ENCODE measurements around the gene SNAPC2. TPM values are rescaled to one million over a fixed set of nuclear protein-coding genes. Genes with fewer than 3 reads are reported as not detected.
A peak's percentile ranks its signal among the peaks of the same experiment; 100 is the strongest.

SNAPC2 gene
- total RNA-seq, 6 donors from 2014 or later, result 5.2 to 28.0 (median 19.2) TPM

DNA sequence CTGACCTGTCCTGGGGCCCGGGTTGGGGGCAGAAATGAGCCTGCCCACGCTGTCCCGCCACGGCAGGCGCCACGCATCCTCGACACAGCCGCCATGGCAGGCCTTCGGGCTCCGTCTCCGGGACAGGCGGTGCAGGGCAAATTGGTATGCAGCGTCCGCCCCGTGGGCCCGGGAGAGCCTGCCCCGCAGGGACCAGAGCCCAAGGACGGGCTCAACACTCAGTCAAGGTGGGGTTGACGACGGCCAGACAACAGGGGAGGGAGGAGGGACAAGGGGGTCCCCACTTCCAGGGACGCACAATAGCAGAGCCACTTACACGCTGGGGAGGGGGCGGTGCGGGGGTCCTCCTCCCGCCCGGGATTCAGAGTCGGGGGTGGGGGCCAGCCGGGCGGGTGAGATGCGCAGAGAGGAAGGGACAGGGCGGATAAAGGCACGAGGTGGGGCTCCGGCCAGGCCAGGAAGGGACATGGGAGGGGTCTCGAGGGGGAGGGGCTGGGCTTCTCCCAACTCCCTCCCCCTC is 4.6 kb downstream of the SNAPC2 start:
- Histone ChIP-seq H3K27me3 (peaks cover 0 to 5% (median 0%) of the 10 kb centered on the region in 4 donors), H3K4me3 (peak overlapping the region in 3 of 4 donors; percentile 54 to 67 (median 62)), H3K36me3 (peaks cover 0 to 22% (median 14%) of the 10 kb centered on the region in 4 donors), H3K4me1 (peaks cover 26 to 54% (median 40%) of the 10 kb centered on the region in 4 donors), H3K9me3 (no peaks in the 10 kb centered on the region), H3K27ac (peak overlapping the region in 1 of 4 donors; percentile 60)
- DNase-seq (peak in 1 of 2 donors; percentile 79), ATAC-seq (ENCODE audit: low FRiP score in 2 of 2) (no peak)
- no peak for TF ChIP-seq POLR2AphosphoS5 (IDR thresholded peaks at IDR 0.05)
- 70 to 73% methylated on average over 15 to 18 of the region's 34 CpGs for WGBS, 2 donors

DNA sequence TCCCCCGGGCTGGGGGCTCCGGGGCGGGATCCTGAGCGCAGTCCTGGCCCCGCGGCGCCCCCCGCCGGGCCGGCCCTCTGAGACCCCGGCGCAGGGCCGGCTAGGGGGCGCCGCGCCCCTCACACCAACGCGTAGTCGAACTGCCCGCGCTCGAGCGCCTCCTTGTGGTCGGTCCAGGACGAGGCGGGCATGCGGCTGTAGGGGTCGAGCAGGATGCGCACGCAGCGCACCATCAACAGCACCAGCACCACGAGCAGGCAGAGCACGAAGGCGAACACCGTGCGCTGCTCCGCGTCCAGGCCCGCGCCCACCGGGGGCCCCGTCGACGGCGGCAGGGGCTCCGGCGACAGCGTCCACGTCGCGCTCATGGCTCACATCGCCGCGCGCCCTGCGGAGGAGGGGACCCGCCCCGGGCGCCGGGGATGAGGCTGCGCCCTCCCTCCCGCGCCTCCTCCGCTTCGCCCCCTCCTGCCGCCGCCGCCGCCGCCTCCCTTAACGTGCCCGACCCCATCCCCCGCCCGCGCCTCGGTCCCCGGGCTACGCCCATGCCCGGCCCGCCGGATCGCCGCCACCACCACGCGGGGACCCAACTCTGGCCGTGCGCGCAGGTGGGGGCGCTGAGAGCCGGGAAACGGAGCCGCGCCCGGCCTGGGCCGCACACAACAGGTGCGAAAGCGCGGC is 5.2 kb downstream of the SNAPC2 start:
- Histone ChIP-seq H3K27ac (peak overlapping the region in 1 of 4 donors; percentile 60), H3K27me3 (peaks cover 0 to 5% (median 0%) of the 10 kb centered on the region in 4 donors), H3K36me3 (peaks cover 0 to 22% (median 16%) of the 10 kb centered on the region in 4 donors), H3K4me1 (peaks cover 23 to 51% (median 36%) of the 10 kb centered on the region in 4 donors), H3K4me3 (peak overlapping the region; percentile 33 to 67 (median 58)), H3K9me3 (no peaks in the 10 kb centered on the region)
- TF ChIP-seq EP300 (IDR thresholded peaks at IDR 0.05) (no peak), CTCF (IDR thresholded peaks at IDR 0.05) (peak; percentile 71 to 92 (median 89)), POLR2A (IDR thresholded peaks at IDR 0.05) (no peak), POLR2AphosphoS5 (IDR thresholded peaks at IDR 0.05) (no peak)
- no peak for ATAC-seq (ENCODE audit: low FRiP score in 2 of 2)
- 0% methylated on average over 31 of the region's 98 CpGs; no CpG with 5 or more reads in 1 of the 2 donors for WGBS, 2 donors
- DNase-seq, result peak; percentile 73 to 93

DNA sequence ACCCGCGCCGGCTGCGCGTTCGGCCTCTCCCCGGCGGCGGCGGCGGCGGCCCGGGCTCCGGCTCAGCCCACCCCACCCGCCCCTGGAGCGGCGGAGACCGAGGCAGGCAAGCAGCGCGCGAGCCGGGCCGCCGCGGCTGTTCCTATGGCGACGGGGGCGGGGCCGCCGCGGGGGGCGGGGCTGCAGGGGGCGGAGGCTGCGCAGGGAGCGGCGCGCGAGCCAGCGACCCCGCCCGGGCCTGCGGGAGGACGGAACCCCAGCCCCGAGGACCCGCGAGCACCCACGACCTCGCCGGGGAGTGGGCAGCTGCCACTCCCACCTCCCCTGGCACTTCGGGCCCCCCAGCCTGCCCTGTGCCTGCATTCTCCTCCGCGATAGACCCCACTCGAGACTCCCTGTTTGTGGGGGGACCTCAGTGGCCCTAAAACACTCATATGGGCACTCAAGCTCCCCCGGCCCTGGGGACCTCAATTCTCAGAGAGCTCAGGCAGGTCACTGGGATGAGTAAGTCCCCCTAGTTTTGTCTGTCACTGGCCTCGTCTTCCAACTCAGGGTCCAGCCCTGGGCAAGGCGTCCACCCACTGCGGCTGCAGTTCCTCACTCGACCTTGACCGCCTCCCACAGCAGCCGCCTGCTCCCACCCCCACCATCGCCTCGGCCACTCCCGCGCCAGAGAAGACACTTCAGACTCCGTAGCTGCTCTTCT is 6.0 kb downstream of the SNAPC2 start, which contains the start of gene CTXN1:
CTXN1 (minus strand) TSS at position 115 of the 706 bp plus-strand sequence. CDS start 597 bp downstream, outside the sequence.
- ATAC-seq (ENCODE audit: low FRiP score in 2 of 2) (peak in 1 of 2 donors; percentile 76), DNase-seq (peak; percentile 59 to 97)
- no peak for TF ChIP-seq POLR2AphosphoS5 (IDR thresholded peaks at IDR 0.05)
- no peak for TF ChIP-seq EP300 (IDR thresholded peaks at IDR 0.05)
- no peak for TF ChIP-seq CTCF (IDR thresholded peaks at IDR 0.05)
- TF ChIP-seq POLR2A (IDR thresholded peaks at IDR 0.05), result no peak
- Histone ChIP-seq H3K27me3 (peaks cover 0 to 5% (median 0%) of the 10 kb centered on the region in 4 donors), H3K9me3 (no peaks in the 10 kb centered on the region), H3K4me1 (peaks cover 22 to 47% (median 34%) of the 10 kb centered on the region in 4 donors), H3K36me3 (peaks cover 5 to 31% (median 23%) of the 10 kb centered on the region in 4 donors), H3K27ac (peak within 1 kb of the TSS in 1 of 4 donors; percentile 60), H3K4me3 (peak within 1 kb of the TSS; percentile 33 to 67 (median 58))
- WGBS, 2 donors, result 30 to 55% methylated on average over 11 to 33 of the region's 65 CpGs

- WGBS, 2 donors, result 71 to 83% methylated on average over 9 to 32 of the region's 32 CpGs
- peaks cover 14 to 39% (median 26%) of the 10 kb centered on the region in 4 donors for H3K4me1 ChIP-seq
- H3K27ac ChIP-seq, result peak overlapping the region in 1 of 4 donors; percentile 60
- TF ChIP-seq EP300 (IDR thresholded peaks at IDR 0.05) (no peak), POLR2A (IDR thresholded peaks at IDR 0.05) (no peak), POLR2AphosphoS5 (IDR thresholded peaks at IDR 0.05) (no peak)
- H3K9me3 ChIP-seq, result no peaks in the 10 kb centered on the region
- DNase-seq (peak in 1 of 2 donors; percentile 84), ATAC-seq (ENCODE audit: low FRiP score in 2 of 2) (no peak)
- H3K27me3 ChIP-seq, result peaks cover 0 to 5% (median 0%) of the 10 kb centered on the region in 4 donors
- peaks cover 5 to 34% (median 28%) of the 10 kb centered on the region in 4 donors for H3K36me3 ChIP-seq
- H3K4me3 ChIP-seq, result peak overlapping the region in 1 of 4 donors; percentile 54
Measured at GRCh38 chr19:7926727-7927604, 6.8 kb downstream of the SNAPC2 start.

Data from upper lobe of left lung (tissue), 6 donors.